ENCODE results near the gene SFXN5. TPM values are rescaled to one million over a fixed set of nuclear protein-coding genes. Genes with fewer than 3 reads are reported as not detected.
A peak's percentile ranks its signal among the peaks of the same experiment; 100 is the strongest.

Gene SFXN5
- total RNA-seq, 6 experiments from 2014 or later, result 33.1 to 73.4 (median 56.6) TPM

GRCh38 chr2:73053316-73054114 lies 18.0 kb downstream of the SFXN5 start:
- DNase-seq, result no peak
- 64% methylated on average over 2 of the region's 6 CpGs for WGBS (ENCODE audit: insufficient coverage, low coverage, low lambda C conversion rate, missing lambda C conversion rate)
- no peaks in the 10 kb centered on the region for H3K27me3 ChIP-seq
- no peak overlapping the region for H3K27ac ChIP-seq
- intact Hi-C loops (cut with DNase I), result no loop called here
- no peaks in the 10 kb centered on the region for H3K9me3 ChIP-seq
- peaks cover 0 to 38% (median 8%) of the 10 kb centered on the region in 4 donors for H3K36me3 ChIP-seq
- H3K4me1 ChIP-seq, result no peaks in the 10 kb centered on the region
- no peak for ATAC-seq
- TF ChIP-seq CTCF (IDR thresholded peaks at IDR 0.05) (no peak), POLR2A (IDR thresholded peaks at IDR 0.05) (no peak)
- H3K4me3 ChIP-seq, result no peak overlapping the region

- Histone ChIP-seq H3K27ac (no peak overlapping the region), H3K9me3 (no peaks in the 10 kb centered on the region), H3K27me3 (no peaks in the 10 kb centered on the region), H3K4me3 (no peak overlapping the region), H3K4me1 (peaks cover 0 to 8% (median 0%) of the 10 kb centered on the region in 4 donors), H3K36me3 (peaks cover 0 to 14% (median 5%) of the 10 kb centered on the region in 4 donors)
- 60% methylated on average over 1 of the region's 6 CpGs for WGBS (ENCODE audit: insufficient coverage, low coverage, low lambda C conversion rate, missing lambda C conversion rate)
- intact Hi-C loops (cut with DNase I), result no loop called here
- TF ChIP-seq CTCF (IDR thresholded peaks at IDR 0.05), result no peak
- no peak for TF ChIP-seq POLR2A (IDR thresholded peaks at IDR 0.05)
- DNase-seq (no peak), ATAC-seq (peak in 3 of 4 donors; percentile 41 to 51 (median 47))
Measured at GRCh38 chr2:73050121-73050545, 21.4 kb downstream of the SFXN5 start.

GRCh38 chr2:73043929-73044832 lies 27.3 kb downstream of the SFXN5 start:
- peak; percentile 58 to 86 (median 68) for ATAC-seq
- Histone ChIP-seq H3K36me3 (peaks cover 0 to 21% (median 2%) of the 10 kb centered on the region in 4 donors), H3K27ac (peak overlapping the region in 1 of 3 donors; percentile 37), H3K9me3 (no peaks in the 10 kb centered on the region), H3K27me3 (no peaks in the 10 kb centered on the region), H3K4me3 (no peak overlapping the region), H3K4me1 (peaks cover 0 to 38% (median 4%) of the 10 kb centered on the region in 4 donors)
- no peak for DNase-seq
- WGBS (ENCODE audit: insufficient coverage, low coverage, low lambda C conversion rate, missing lambda C conversion rate), result 66% methylated on average over 6 of the region's 12 CpGs
- intact Hi-C loops (cut with DNase I), result no loop called here
- no peak for TF ChIP-seq CTCF (IDR thresholded peaks at IDR 0.05)

- H3K4me1 ChIP-seq, result peaks cover 0 to 38% (median 4%) of the 10 kb centered on the region in 4 donors
- no peak overlapping the region for H3K4me3 ChIP-seq
- TF ChIP-seq POLR2A (IDR thresholded peaks at IDR 0.05) (no peak), CTCF (IDR thresholded peaks at IDR 0.05) (no peak)
- DNase-seq (no peak), ATAC-seq (peak in 1 of 4 donors; percentile 11)
- no peaks in the 10 kb centered on the region for H3K9me3 ChIP-seq
- 74% methylated on average over 3 of the region's 5 CpGs for WGBS (ENCODE audit: insufficient coverage, low coverage, low lambda C conversion rate, missing lambda C conversion rate)
- intact Hi-C loops (cut with DNase I), result no loop called here
- H3K27me3 ChIP-seq, result no peaks in the 10 kb centered on the region
- H3K36me3 ChIP-seq, result peaks cover 0 to 28% (median 4%) of the 10 kb centered on the region in 4 donors
- H3K27ac ChIP-seq, result no peak overlapping the region
Measured at GRCh38 chr2:73043276-73043675, 28.2 kb downstream of the SFXN5 start.

All from right lobe of liver (tissue), 6 donors.